Endothelial cell (in vitro differentiated cells): ENCODE measurements around the gene CLDN11. TPM values are rescaled to one million over a fixed set of nuclear protein-coding genes. Genes with fewer than 3 reads are reported as not detected.
A peak's percentile ranks its signal among the peaks of the same experiment; 100 is the strongest.

Experiments used
- DNase-seq: peaks from one replicate; pipeline ENCODE4 v3.0.0; 2021; ENCODE audit warnings: low spot score
- H3K27ac Mint-ChIP-seq: one replicate; pipeline ENCODE4 v1.8.0; 2021; ENCODE audit warnings: mixed read lengths, inconsistent platforms; ENCODE audit not compliant: unreplicated experiment
- H3K27me3 Mint-ChIP-seq: one replicate; pipeline ENCODE4 v1.8.0; 2021; ENCODE audit warnings: mild to moderate bottlenecking, moderate library complexity, mixed read lengths, inconsistent platforms; ENCODE audit not compliant: unreplicated experiment
- H3K36me3 Mint-ChIP-seq: one replicate; pipeline ENCODE4 v1.8.0; 2021; ENCODE audit warnings: mild to moderate bottlenecking, low read depth, mixed read lengths, inconsistent platforms; ENCODE audit not compliant: unreplicated experiment
- H3K4me1 Mint-ChIP-seq: one replicate; pipeline ENCODE4 v1.8.0; 2021; ENCODE audit warnings: mild to moderate bottlenecking, mixed read lengths, inconsistent platforms; ENCODE audit not compliant: unreplicated experiment
- H3K4me3 Mint-ChIP-seq: one replicate; pipeline ENCODE4 v1.8.0; 2021; ENCODE audit warnings: mild to moderate bottlenecking, mixed read lengths, inconsistent platforms; ENCODE audit not compliant: unreplicated experiment
- H3K9me3 Mint-ChIP-seq: one replicate; pipeline ENCODE4 v1.8.0; 2021; ENCODE audit warnings: mixed read lengths, inconsistent platforms; ENCODE audit not compliant: unreplicated experiment
- total RNA-seq: library from RNA; stranded (reverse); fragmentation: NEBNext Ultra II Directional; extraction: Animal tissue kit (Norgen Biotek cat#: 25700); gene quantifications from one replicate; pipeline ENCODE4 v1.2.1, GENCODE V29; 2021; ENCODE audit not compliant: unreplicated experiment
- TF ChIP-seq, protein P1 (sequence below): fragments of 200-600 bp; sonication (generic); IDR thresholded peaks from one replicate; pipeline ENCODE4 v1.5.0; 2021; ENCODE audit warnings: antibody characterized with exemption; ENCODE audit not compliant: unreplicated experiment

CLDN11 gene
- total RNA-seq, 1 donor from 2014 or later, result 1.8 TPM

DNA sequence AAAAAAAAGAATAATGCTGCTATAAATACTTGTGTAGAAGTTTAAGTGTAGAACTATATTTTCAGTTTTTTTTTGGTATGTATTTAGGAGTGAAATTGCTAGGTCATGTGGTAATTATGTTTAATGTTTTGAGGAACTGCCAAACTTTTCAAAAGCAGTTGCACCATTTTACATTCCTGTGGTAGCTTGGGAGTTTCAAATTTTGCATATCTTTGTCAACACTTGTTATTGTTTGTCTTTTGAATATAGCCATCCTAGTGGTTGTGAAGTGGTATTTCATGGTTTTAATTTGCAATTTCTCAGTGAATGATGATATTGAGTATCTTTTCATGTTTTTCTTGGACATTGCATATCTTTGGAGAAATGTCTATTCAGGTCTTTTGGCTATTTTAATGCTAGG, 30.7 kb upstream of the CLDN11 start:
- peaks cover 20% of the 10 kb centered on the region for H3K36me3 Mint-ChIP-seq
- H3K27ac Mint-ChIP-seq, result no peak overlapping the region
- H3K27me3 Mint-ChIP-seq, result no peaks in the 10 kb centered on the region
- TF ChIP-seq, protein P1, sequence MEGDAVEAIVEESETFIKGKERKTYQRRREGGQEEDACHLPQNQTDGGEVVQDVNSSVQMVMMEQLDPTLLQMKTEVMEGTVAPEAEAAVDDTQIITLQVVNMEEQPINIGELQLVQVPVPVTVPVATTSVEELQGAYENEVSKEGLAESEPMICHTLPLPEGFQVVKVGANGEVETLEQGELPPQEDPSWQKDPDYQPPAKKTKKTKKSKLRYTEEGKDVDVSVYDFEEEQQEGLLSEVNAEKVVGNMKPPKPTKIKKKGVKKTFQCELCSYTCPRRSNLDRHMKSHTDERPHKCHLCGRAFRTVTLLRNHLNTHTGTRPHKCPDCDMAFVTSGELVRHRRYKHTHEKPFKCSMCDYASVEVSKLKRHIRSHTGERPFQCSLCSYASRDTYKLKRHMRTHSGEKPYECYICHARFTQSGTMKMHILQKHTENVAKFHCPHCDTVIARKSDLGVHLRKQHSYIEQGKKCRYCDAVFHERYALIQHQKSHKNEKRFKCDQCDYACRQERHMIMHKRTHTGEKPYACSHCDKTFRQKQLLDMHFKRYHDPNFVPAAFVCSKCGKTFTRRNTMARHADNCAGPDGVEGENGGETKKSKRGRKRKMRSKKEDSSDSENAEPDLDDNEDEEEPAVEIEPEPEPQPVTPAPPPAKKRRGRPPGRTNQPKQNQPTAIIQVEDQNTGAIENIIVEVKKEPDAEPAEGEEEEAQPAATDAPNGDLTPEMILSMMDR, result peak; percentile 38
- H3K4me1 Mint-ChIP-seq, result no peaks in the 10 kb centered on the region
- H3K9me3 Mint-ChIP-seq, result no peaks in the 10 kb centered on the region
- no peak overlapping the region for H3K4me3 Mint-ChIP-seq
- no peak for DNase-seq

- Mint-ChIP-seq H3K4me3 (no peak overlapping the region), H3K27me3 (no peaks in the 10 kb centered on the region), H3K4me1 (no peaks in the 10 kb centered on the region), H3K27ac (no peak overlapping the region), H3K9me3 (no peaks in the 10 kb centered on the region), H3K36me3 (peaks cover 12% of the 10 kb centered on the region)
- DNase-seq, result no peak
- TF ChIP-seq, protein P1, result no peak
These were observed 27.6 kb upstream of the CLDN11 start for GRCh38 chr3:170391108-170391507.

- H3K36me3 Mint-ChIP-seq, result peaks cover 6% of the 10 kb centered on the region
- H3K27ac Mint-ChIP-seq, result no peak overlapping the region
- H3K4me1 Mint-ChIP-seq, result peaks cover 3% of the 10 kb centered on the region
- no peak overlapping the region for H3K4me3 Mint-ChIP-seq
- no peaks in the 10 kb centered on the region for H3K27me3 Mint-ChIP-seq
- H3K9me3 Mint-ChIP-seq, result no peaks in the 10 kb centered on the region
- TF ChIP-seq, protein P1, result no peak
- DNase-seq, result no peak
These were observed 21.0 kb upstream of the CLDN11 start for GRCh38 chr3:170397685-170398084.

- Mint-ChIP-seq H3K9me3 (no peaks in the 10 kb centered on the region), H3K4me3 (no peak overlapping the region), H3K27ac (no peak overlapping the region), H3K4me1 (peaks cover 2% of the 10 kb centered on the region), H3K27me3 (no peaks in the 10 kb centered on the region), H3K36me3 (no peaks in the 10 kb centered on the region)
- TF ChIP-seq, protein P1, result no peak
- no peak for DNase-seq
These were observed 13.6 kb upstream of the CLDN11 start for GRCh38 chr3:170405101-170405500.

DNA sequence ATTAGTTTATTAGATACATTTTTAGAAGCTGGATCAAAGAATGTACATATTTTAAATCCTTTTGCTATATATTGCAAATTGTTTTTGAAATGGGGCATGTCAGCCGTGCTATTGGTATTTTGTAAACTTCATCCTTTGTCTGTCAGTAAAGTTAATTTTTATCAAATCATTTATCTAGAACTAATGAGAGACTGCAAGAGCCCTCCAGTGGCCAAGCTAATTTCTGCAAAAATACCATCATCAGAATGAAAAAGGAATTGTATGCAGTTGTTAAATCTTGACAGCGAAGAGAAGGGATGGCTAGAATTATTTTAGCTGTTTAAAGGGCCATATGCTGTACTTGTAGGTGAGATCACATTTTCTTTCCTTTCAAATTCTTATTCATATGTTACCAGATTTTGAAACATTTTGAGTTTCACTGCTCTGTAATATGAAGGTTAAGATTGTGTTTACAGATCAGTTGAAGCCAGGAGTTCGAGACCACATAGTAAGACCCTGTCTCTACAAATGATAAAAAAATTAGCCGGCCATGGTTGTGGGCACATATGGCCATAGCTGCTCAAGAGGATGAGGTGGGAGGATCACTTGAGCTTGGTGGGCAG, 8.1 kb upstream of the CLDN11 start:
- no peaks in the 10 kb centered on the region for H3K27me3 Mint-ChIP-seq
- no peaks in the 10 kb centered on the region for H3K36me3 Mint-ChIP-seq
- H3K27ac Mint-ChIP-seq, result no peak overlapping the region
- H3K4me3 Mint-ChIP-seq, result no peak overlapping the region
- DNase-seq, result no peak
- TF ChIP-seq, protein P1, result peak; percentile 26
- H3K4me1 Mint-ChIP-seq, result no peaks in the 10 kb centered on the region
- H3K9me3 Mint-ChIP-seq, result no peaks in the 10 kb centered on the region
